Astrocyte (in vitro differentiated cells and primary cell): ENCODE data around the gene OLFM2. TPM values are rescaled to one million over a fixed set of nuclear protein-coding genes. Genes with fewer than 3 reads are reported as not detected.

Source experiments
- DNase-seq: peaks from one replicate; pipeline ENCODE4 v3.0.0-alpha.2; 2010; ENCODE audit warnings: low read depth
- FAIRE-seq: peaks from 2 replicates; lab custom pipeline; 2011; peaks lifted over from hg19 to GRCh38; lab: Jason Lieb, UNC
- H2AFZ ChIP-seq: 2 replicates; pipeline ENCODE4 v1.6.0; 2012; ENCODE audit warnings: low read depth, low read length, inconsistent platforms
- H3K27ac ChIP-seq: 2 replicates; pipeline ENCODE4 v1.5.1; 2011; ENCODE audit warnings: low read depth, low read length, inconsistent platforms
- H3K27me3 ChIP-seq: 2 replicates; pipeline ENCODE4 v1.6.0; 2011; ENCODE audit warnings: low read length, inconsistent platforms; ENCODE audit not compliant: insufficient read depth
- H3K36me3 ChIP-seq: 2 replicates; pipeline ENCODE4 v1.5.1; 2011; ENCODE audit warnings: low read length, inconsistent platforms; ENCODE audit not compliant: insufficient read depth
- H3K4me1 ChIP-seq: 2 replicates; pipeline ENCODE4 v1.5.1; 2011; ENCODE audit warnings: low read length, inconsistent platforms; ENCODE audit not compliant: insufficient read depth
- H3K4me2 ChIP-seq: 2 replicates; pipeline ENCODE4 v1.6.0; 2012; ENCODE audit warnings: low read length, inconsistent platforms
- H3K4me3 ChIP-seq: 2 replicates; pipeline ENCODE4 v1.5.1; 2011; ENCODE audit warnings: low read depth, mild to moderate bottlenecking, low read length, inconsistent platforms; ENCODE audit not compliant: insufficient read depth
- H3K79me2 ChIP-seq: 2 replicates; pipeline ENCODE4 v1.6.0; 2012; ENCODE audit warnings: mild to moderate bottlenecking, low read length, inconsistent platforms; ENCODE audit not compliant: insufficient read depth
- H3K9ac ChIP-seq: 2 replicates; pipeline ENCODE4 v1.6.0; 2012; ENCODE audit warnings: mild to moderate bottlenecking, low read length, inconsistent platforms
- H3K9me3 ChIP-seq: 2 replicates; pipeline ENCODE4 v1.5.1; 2012; ENCODE audit warnings: low read depth, mild to moderate bottlenecking, low read length, inconsistent platforms; ENCODE audit not compliant: insufficient read depth
- H4K20me1 ChIP-seq: 2 replicates; pipeline ENCODE4 v1.6.0; 2012; ENCODE audit warnings: low read length, inconsistent platforms; ENCODE audit not compliant: insufficient read depth
- H3K27ac Mint-ChIP-seq: one replicate; pipeline ENCODE4 v1.8.0; 2021; ENCODE audit warnings: mild to moderate bottlenecking, mixed read lengths; ENCODE audit not compliant: unreplicated experiment
- H3K27me3 Mint-ChIP-seq: one replicate; pipeline ENCODE4 v1.8.0; 2021; ENCODE audit warnings: low read depth, mixed read lengths; ENCODE audit not compliant: unreplicated experiment
- H3K36me3 Mint-ChIP-seq: one replicate; pipeline ENCODE4 v1.8.0; 2021; ENCODE audit warnings: low read depth, mixed read lengths; ENCODE audit not compliant: unreplicated experiment
- H3K4me1 Mint-ChIP-seq: one replicate; pipeline ENCODE4 v1.8.0; 2021; ENCODE audit warnings: low read depth, mixed read lengths; ENCODE audit not compliant: unreplicated experiment
- H3K4me3 Mint-ChIP-seq: one replicate; pipeline ENCODE4 v1.8.0; 2021; ENCODE audit warnings: mild to moderate bottlenecking, moderate library complexity, mixed read lengths; ENCODE audit not compliant: unreplicated experiment
- H3K9me3 Mint-ChIP-seq: one replicate; pipeline ENCODE4 v1.8.0; 2021; ENCODE audit warnings: mild to moderate bottlenecking, mixed read lengths; ENCODE audit not compliant: unreplicated experiment
- CTCF ChIP-seq: IDR thresholded peaks from 2 replicates; pipeline ENCODE4 v1.5.1; 2011; ENCODE audit warnings: low read depth, mild to moderate bottlenecking, inconsistent platforms, low read length, moderate library complexity; ENCODE audit not compliant: insufficient read depth
- EZH2 ChIP-seq: IDR thresholded peaks from 2 replicates; pipeline ENCODE4 v1.6.1; 2012; ENCODE audit warnings: mild to moderate bottlenecking, low read length, inconsistent platforms; ENCODE audit not compliant: insufficient read depth
- total RNA-seq: library from RNA; stranded (reverse); gene quantifications from 2 replicates; pipeline ENCODE4 v1.2.1, GENCODE V29; 2021

OLFM2 gene
- total RNA-seq, 1 donor from 2014 or later = 71.3 TPM

GRCh38 chr19:9835507-9835949, 100.8 kb downstream of the OLFM2 start:
- no peaks in the 10 kb centered on the region for H3K9me3 Mint-ChIP-seq
- no peak for TF ChIP-seq CTCF
- TF ChIP-seq EZH2 = no peak
- Histone ChIP-seq H4K20me1 (peaks cover 36% of the 10 kb centered on the region), H3K4me3 (peak overlapping the region; percentile 71), H2AFZ (peak overlapping the region; percentile 70), H3K9me3 (no peaks in the 10 kb centered on the region), H3K4me1 (peaks cover 10% of the 10 kb centered on the region), H3K27me3 (no peaks in the 10 kb centered on the region), H3K36me3 (no peaks in the 10 kb centered on the region), H3K79me2 (peaks cover 42% of the 10 kb centered on the region), H3K9ac (peak overlapping the region; percentile 84), H3K4me2 (peak overlapping the region; percentile 95), H3K27ac (peak overlapping the region; percentile 30)
- no peak overlapping the region for H3K27ac Mint-ChIP-seq
- no peaks in the 10 kb centered on the region for H3K4me1 Mint-ChIP-seq
- H3K36me3 Mint-ChIP-seq = peaks cover 8% of the 10 kb centered on the region
- H3K4me3 Mint-ChIP-seq = peak overlapping the region; percentile 93
- FAIRE-seq (no peak), DNase-seq (no peak)
- H3K27me3 Mint-ChIP-seq = no peaks in the 10 kb centered on the region

DNA sequence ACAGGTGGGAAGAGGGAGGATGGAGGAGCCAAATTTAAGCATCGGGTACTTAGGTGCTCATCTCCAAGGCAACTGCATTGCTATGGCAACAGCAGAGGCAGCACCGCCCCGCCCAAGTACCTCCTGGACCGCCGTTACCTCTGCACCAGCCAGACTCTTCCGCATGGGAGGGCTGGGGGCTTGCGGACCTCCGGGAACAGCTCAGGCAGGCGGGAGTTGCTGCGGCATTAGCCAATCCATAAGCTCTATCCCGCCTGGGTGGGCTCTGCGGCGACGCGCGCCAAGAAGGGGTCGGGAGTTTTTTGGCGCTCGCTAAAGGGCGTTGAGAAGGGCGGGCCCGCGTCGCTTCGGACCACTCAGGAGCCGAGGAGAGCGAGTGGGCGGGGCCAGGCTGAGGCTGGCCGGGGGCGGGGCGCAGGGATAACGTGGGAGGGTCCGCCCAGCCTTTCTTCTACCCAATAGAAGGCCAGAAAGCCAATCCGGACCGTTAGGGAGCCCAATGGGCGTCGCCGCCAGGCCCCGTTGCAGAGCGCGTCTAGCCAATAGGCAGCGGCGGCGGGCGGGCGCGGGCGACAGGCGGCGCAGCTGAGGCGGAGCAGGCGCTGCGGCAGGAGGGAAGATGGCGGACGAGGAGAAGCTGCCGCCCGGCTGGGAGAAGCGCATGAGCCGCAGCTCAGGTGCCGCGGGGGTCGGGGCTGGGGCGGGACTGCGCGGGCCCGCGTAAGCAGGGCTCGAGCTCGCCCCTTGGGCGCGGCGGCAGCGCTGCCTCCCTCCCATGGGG, 101.4 kb downstream of the OLFM2 start, which contains the start of gene PIN1:
TSS of gene PIN1 (plus strand) at position 593 of the 781 bp plus-strand sequence. CDS start at position 620, 27 bp downstream.
- peaks cover 39% of the 10 kb centered on the region for H4K20me1 ChIP-seq
- Mint-ChIP-seq H3K27me3 (no peaks in the 10 kb centered on the region), H3K4me3 (peak within 1 kb of the TSS; percentile 93), H3K4me1 (peaks cover 1% of the 10 kb centered on the region), H3K9me3 (no peaks in the 10 kb centered on the region), H3K36me3 (peaks cover 11% of the 10 kb centered on the region), H3K27ac (peak within 1 kb of the TSS; percentile 90)
- peaks cover 48% of the 10 kb centered on the region for H3K79me2 ChIP-seq
- H3K4me1 ChIP-seq = peaks cover 10% of the 10 kb centered on the region
- H2AFZ ChIP-seq = peak within 1 kb of the TSS; percentile 77
- peaks cover 6% of the 10 kb centered on the region for H3K36me3 ChIP-seq
- H3K27me3 ChIP-seq = no peaks in the 10 kb centered on the region
- FAIRE-seq = no peak
- TF ChIP-seq CTCF (no peak), EZH2 (no peak)
- H3K9ac ChIP-seq = peak within 1 kb of the TSS; percentile 84
- peak within 1 kb of the TSS; percentile 95 for H3K4me2 ChIP-seq
- DNase-seq = peak; percentile 94
- H3K9me3 ChIP-seq = no peaks in the 10 kb centered on the region
- peak within 1 kb of the TSS; percentile 42 for H3K27ac ChIP-seq
- H3K4me3 ChIP-seq = peak within 1 kb of the TSS; percentile 71

GRCh38 chr19:9834307-9834725, 102.0 kb downstream of the OLFM2 start:
- Mint-ChIP-seq H3K27ac (peak overlapping the region; percentile 19), H3K36me3 (peaks cover 12% of the 10 kb centered on the region), H3K4me1 (peaks cover 4% of the 10 kb centered on the region), H3K27me3 (no peaks in the 10 kb centered on the region), H3K4me3 (peak overlapping the region; percentile 84), H3K9me3 (no peaks in the 10 kb centered on the region)
- TF ChIP-seq CTCF (no peak), EZH2 (no peak)
- Histone ChIP-seq H4K20me1 (peaks cover 43% of the 10 kb centered on the region), H3K4me2 (peak overlapping the region; percentile 87), H3K9me3 (no peaks in the 10 kb centered on the region), H3K4me1 (peaks cover 10% of the 10 kb centered on the region), H3K27me3 (no peaks in the 10 kb centered on the region), H3K36me3 (peaks cover 6% of the 10 kb centered on the region), H3K79me2 (peaks cover 54% of the 10 kb centered on the region), H2AFZ (peak overlapping the region; percentile 77), H3K27ac (no peak overlapping the region), H3K9ac (no peak overlapping the region), H3K4me3 (peak overlapping the region; percentile 71)
- FAIRE-seq (no peak), DNase-seq (no peak)
